ENCODE measurements around the gene PLCG1. TPM values are rescaled to one million over a fixed set of nuclear protein-coding genes. Genes with fewer than 3 reads are reported as not detected.
A peak's percentile ranks its signal among the peaks of the same experiment; 100 is the strongest.

PLCG1 gene
- total RNA-seq, 1 experiment from 2014 or later, result 64.1 TPM

- ChIA-PET POLR2A (ENCODE audit: unreplicated experiment) (no interaction called here), CTCF (no interaction called here)
- Histone ChIP-seq H3K4me1 (replicated peaks; ENCODE audit: insufficient read depth) (no peaks in the 10 kb centered on the region; the same call in 1 of the 2 replicates), H3K4me3 (no peak overlapping the region), H3K9me2 (ENCODE audit: insufficient read depth) (no peaks in the 10 kb centered on the region), H3K36me3 (ENCODE audit: low read depth) (no peaks in the 10 kb centered on the region), H3K79me2 (ENCODE audit: low read depth) (no peaks in the 10 kb centered on the region), H2AFZ (no peak overlapping the region), H3K9me3 (ENCODE audit: insufficient read depth, low read depth) (no peaks in the 10 kb centered on the region), H3K27me3 (ENCODE audit: insufficient read depth, low read depth) (no peaks in the 10 kb centered on the region), H3K27ac (no peak overlapping the region), H4K20me1 (ENCODE audit: insufficient read depth) (0 out of 2 replicates have a peak, but pooled peaks cover 6% of the 10 kb centered on the region), H3K4me2 (no peak overlapping the region), H3F3A (ENCODE audit: insufficient read depth, low read depth) (no peaks in the 10 kb centered on the region)
- DNase-seq, result no peak
- intact Hi-C loops (cut with micrococcal nuclease; ENCODE audit: unreplicated experiment), result no loop called here
- BruUV-seq (replicated peaks), result no TSS peak
- TF ChIP-seq CTCF (conservative IDR thresholded peaks at IDR 0.05) (no peak), EZH2 (IDR thresholded peaks at IDR 0.05; ENCODE audit: low read depth) (no peak)
Measured at GRCh38 chr20:41214666-41215065, 77.3 kb downstream of the PLCG1 start.

- no TSS peak for BruUV-seq (replicated peaks)
- intact Hi-C loops (cut with micrococcal nuclease; ENCODE audit: unreplicated experiment), result no loop called here
- H3K9me2 ChIP-seq (ENCODE audit: insufficient read depth), result no peaks in the 10 kb centered on the region
- H3K9me3 ChIP-seq (ENCODE audit: insufficient read depth, low read depth), result no peaks in the 10 kb centered on the region
- no peaks in the 10 kb centered on the region for H3K27me3 ChIP-seq (ENCODE audit: insufficient read depth, low read depth)
- TF ChIP-seq CTCF (conservative IDR thresholded peaks at IDR 0.05) (no peak), EZH2 (IDR thresholded peaks at IDR 0.05; ENCODE audit: low read depth) (no peak)
- no peak for DNase-seq
- H3K4me1 ChIP-seq (replicated peaks; ENCODE audit: insufficient read depth), result no peaks in the 10 kb centered on the region; the same call in 1 of the 2 replicates
- POLR2A ChIA-PET (ENCODE audit: unreplicated experiment), result interaction anchor here (0.6 kb wide), 1 partner anchor 260 kb away, joined by 4 read pairs; no protein-coding TSS in a partner anchor
- no peak overlapping the region for H3K4me2 ChIP-seq
- H3F3A ChIP-seq (ENCODE audit: insufficient read depth, low read depth), result no peaks in the 10 kb centered on the region
- no peaks in the 10 kb centered on the region for H3K36me3 ChIP-seq (ENCODE audit: low read depth)
- H3K27ac ChIP-seq, result no peak overlapping the region
- no peak overlapping the region for H3K4me3 ChIP-seq
- H3K79me2 ChIP-seq (ENCODE audit: low read depth), result no peaks in the 10 kb centered on the region
- H2AFZ ChIP-seq, result no peak overlapping the region
- CTCF ChIA-PET, result no interaction called here
- H4K20me1 ChIP-seq (ENCODE audit: insufficient read depth), result 0 out of 2 replicates have a peak, but pooled peaks cover 6% of the 10 kb centered on the region
Measured at GRCh38 chr20:41217422-41217821, 80.1 kb downstream of the PLCG1 start.

- Histone ChIP-seq H3K79me2 (ENCODE audit: low read depth) (no peaks in the 10 kb centered on the region), H3K27me3 (ENCODE audit: insufficient read depth, low read depth) (no peaks in the 10 kb centered on the region), H3K9me3 (ENCODE audit: insufficient read depth, low read depth) (no peaks in the 10 kb centered on the region), H4K20me1 (ENCODE audit: insufficient read depth) (0 out of 2 replicates have a peak, but pooled peaks cover 3% of the 10 kb centered on the region), H3K4me2 (no peak overlapping the region), H3K4me3 (no peak overlapping the region), H3K27ac (no peak overlapping the region), H3K36me3 (ENCODE audit: low read depth) (no peaks in the 10 kb centered on the region), H2AFZ (no peak overlapping the region), H3K4me1 (replicated peaks; ENCODE audit: insufficient read depth) (no peaks in the 10 kb centered on the region; the same call in 1 of the 2 replicates), H3F3A (ENCODE audit: insufficient read depth, low read depth) (no peaks in the 10 kb centered on the region), H3K9me2 (ENCODE audit: insufficient read depth) (no peaks in the 10 kb centered on the region)
- no peak for TF ChIP-seq CTCF (conservative IDR thresholded peaks at IDR 0.05)
- TF ChIP-seq EZH2 (IDR thresholded peaks at IDR 0.05; ENCODE audit: low read depth), result no peak
- DNase-seq, result peak in 1 of 2 experiments; percentile 26
- intact Hi-C loops (cut with micrococcal nuclease; ENCODE audit: unreplicated experiment), result no loop called here
- POLR2A ChIA-PET (ENCODE audit: unreplicated experiment), result no interaction called here
- CTCF ChIA-PET, result interaction anchor here (0.7 kb wide), 1 partner anchor 113 kb away, joined by 12 read pairs; no protein-coding TSS in a partner anchor
- no TSS peak for BruUV-seq (replicated peaks)
Measured at GRCh38 chr20:41218466-41218865, 81.1 kb downstream of the PLCG1 start.
